GM21619 (cell line): ENCODE results near the gene CAGE1.
A peak's percentile ranks its signal among the peaks of the same experiment; 100 is the strongest.

Experiments used
- ATAC-seq: cut with Tn5 transposase; IDR thresholded peaks from one replicate; pipeline ENCODE4 v1.9.1; 2021; ENCODE audit not compliant: unreplicated experiment

The CAGE1 gene

DNA sequence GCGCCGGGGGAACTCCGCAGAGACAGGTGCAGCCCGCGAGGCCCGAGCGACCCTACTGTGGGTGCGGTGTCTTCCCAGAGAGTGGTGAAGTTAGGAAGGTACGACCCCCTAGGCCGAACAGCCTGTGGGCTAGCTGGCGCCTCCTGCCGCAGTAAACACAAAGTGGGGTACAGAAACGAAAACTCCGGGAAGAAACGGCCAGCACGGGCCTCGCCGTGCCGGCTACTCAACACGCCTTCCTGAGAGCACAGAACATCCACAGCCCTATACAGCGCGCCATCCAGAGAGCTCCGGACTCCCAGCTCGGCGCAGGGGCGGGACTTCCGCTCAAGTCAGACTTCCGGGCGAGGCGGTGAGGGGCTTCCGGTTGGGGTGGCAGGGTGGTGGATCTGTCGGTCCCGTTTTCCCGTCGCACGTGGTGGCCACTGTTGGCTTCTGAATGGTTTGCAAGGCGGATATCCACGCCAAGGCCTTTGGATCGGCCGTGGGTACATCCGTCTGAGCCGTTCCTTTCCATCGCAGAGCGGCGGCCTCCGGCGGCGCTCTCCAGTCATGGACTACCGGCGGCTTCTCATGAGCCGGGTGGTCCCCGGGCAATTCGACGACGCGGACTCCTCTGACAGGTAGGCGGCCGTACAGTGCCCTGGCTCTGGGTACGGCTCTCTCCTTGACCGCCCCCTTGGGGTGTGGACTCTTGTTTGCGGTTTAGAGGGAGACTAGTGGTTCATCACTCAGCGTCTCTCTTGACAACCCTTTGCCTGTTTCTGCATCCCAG lies at the start of gene CAGE1, which contains the start of gene RIOK1:
CAGE1 (minus strand) TSS at position 292 of the 775 bp plus-strand sequence. CDS start 2,569 bp downstream, outside the sequence.
RIOK1 (plus strand) TSS at position 358 of the 775 bp plus-strand sequence; CDS start at position 553, 195 bp downstream.
- ATAC-seq = peak; percentile 96

DNA sequence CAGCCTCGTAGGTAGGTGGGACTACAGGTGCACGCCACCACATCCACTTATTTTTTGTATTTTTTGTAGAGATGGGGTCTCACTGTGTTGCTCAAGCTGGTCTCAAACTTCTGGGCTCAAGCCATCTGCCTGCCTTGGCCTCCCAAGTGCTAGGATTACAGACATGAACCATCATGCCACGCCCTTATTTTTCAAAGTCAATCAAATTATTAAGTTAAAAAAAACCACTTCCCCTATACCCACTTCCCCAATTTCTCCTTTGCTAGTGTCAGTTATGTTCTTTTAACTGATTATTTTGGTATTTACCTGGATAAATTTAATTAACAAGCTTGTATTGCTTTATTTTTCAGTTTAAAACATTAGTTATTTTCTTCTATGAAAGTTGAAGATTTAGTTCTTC lies 49.7 kb upstream of the CAGE1 start:
- no peak for ATAC-seq

DNA sequence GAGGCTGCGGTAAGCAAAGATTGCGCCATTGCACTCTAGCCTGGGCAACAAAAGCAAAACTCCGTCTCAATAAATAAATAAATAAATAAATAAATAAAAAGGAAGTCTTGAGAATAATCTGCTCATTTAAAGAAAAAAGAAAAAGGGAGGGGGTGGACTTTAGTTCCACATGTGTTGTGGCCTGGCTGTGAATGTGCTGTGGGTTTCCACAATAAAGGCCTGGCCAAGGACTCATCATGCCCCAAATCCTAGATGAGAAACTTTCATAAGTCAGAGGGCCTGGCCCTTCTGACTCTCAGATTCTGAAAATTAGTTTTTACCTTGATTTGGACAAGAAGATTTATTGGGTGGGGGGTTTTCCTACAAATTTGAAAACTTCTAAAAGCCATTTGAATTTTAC lies 48.5 kb upstream of the CAGE1 start:
- no peak for ATAC-seq

DNA sequence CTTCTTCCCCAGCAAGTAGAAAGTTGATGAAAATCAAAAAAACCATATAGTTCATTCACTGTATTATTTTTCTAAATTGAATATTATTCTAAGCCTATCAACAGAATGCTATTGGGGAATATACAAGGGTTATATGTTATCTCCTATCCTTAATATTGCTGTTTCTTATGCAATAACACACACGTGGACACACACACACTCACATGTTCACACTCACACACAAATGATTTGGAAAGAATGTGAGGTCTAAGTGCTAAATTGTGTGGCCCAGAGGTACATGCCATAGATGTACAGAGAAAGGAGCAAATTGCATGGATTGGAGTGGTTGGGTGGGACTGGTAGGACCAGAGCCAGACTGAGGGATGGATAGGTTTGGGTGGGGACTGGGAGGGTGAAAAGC lies 45.1 kb upstream of the CAGE1 start:
- no peak for ATAC-seq

DNA sequence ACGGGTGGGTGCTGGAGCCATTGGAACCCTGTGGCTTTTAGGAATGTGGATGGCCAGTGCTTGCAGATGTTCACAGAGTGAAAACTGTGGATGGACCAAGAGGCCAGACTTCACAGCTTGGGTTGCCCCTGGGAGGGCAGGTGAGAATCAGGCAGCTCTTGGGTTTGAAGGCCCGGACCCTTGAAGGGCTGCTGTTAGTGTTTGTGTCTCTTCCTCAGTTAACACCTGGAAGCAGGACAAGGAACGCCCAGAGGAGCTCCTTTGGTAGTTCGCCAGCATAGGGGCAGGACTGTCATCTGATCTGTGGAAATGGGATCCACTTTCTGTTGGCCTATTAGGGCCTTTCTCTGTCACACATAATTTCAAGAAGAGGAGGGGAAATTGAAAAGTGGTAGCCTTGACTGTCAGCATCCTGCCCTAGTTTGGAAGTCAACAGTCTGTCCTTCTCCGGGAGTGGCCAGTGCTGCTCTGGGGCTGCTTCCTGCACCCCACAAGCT lies 43.6 kb upstream of the CAGE1 start:
- no peak for ATAC-seq

DNA sequence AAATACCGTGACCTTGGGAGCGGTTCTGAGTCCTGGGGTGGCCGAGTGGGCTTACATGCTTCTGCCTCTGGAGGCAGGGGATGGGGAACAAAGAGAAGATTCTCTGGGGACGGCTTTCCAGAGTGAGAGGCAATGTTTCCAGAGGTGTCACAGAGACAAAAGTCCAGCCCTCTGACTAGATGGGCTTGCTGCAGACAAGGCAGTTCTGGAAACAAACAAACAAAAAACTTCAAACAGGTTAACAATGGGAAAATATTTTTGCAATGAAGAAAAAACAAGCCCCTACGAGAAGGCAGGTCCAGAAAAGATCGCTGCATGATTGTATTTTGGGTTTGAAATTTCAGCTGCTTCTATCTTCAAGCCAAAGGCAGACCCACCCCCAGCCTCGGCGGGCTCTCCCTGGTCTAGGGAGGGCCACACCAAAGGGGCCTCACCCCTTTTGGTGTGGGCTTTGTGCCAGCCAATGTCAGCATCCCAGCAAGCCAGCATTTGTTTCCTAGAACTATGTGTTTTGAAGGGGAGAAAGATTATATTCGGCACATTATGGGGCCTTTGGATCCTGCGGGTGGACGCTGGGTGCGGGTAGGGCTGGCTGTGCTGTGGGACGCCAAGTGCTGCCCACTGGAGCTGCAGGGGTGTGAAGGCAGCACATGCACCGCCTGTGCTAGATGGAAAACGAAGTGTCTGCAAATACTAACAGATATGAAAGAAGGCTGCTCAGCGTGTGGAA lies 43.0 kb upstream of the CAGE1 start:
- no peak for ATAC-seq

DNA sequence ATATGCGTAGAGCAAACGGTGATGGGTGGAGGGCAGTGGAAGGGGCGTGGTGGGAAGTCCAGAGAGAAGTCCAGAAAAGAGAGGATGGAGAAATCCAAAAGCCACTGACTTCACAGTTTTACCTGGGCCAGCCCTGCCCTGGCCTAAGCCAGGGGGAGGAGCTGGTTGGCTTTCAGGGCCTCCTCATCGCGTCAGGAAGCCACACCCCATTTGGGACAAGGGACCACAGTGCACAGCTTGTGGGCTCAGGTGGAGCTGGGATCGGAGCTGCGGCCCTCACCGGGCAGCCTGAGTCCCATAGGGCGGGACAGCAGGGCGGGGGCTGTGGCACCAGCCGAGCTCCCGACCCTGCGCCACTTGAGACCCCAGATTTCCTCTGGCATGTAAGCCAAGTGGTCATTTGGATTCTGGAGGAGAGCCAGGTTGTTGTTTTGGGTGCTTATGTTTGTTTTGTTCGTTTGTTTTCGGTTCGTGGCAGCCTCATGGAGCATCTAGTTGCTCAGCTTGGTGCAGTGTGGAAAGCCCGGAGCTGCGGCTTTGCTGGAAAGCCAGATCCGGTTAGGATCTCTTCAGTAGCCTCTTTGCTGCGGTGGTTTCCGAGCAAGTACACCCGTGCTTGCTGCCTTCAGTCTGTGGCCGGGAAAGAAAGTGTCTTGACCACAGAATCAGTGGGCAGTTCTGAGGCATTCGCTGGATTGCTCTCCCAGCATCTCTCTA lies 42.3 kb upstream of the CAGE1 start:
- ATAC-seq = no peak

DNA sequence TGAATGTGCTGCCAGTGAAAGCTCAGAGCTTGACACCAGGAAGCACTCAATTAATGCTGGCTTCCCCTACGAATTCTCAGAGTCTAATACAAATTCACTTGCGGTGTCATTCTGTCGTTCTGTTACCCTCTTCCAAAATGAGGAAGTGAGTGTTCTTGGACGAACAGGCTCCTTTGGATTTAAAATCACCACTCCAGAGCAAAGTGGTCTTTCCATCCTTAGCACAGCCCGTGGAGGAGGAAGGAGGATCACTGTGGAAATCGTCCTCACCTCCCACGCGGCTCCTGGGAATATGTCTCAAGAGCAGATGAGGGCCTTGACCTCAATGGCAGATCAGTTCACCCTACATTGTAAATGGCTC lies 41.8 kb upstream of the CAGE1 start:
- ATAC-seq = no peak

DNA sequence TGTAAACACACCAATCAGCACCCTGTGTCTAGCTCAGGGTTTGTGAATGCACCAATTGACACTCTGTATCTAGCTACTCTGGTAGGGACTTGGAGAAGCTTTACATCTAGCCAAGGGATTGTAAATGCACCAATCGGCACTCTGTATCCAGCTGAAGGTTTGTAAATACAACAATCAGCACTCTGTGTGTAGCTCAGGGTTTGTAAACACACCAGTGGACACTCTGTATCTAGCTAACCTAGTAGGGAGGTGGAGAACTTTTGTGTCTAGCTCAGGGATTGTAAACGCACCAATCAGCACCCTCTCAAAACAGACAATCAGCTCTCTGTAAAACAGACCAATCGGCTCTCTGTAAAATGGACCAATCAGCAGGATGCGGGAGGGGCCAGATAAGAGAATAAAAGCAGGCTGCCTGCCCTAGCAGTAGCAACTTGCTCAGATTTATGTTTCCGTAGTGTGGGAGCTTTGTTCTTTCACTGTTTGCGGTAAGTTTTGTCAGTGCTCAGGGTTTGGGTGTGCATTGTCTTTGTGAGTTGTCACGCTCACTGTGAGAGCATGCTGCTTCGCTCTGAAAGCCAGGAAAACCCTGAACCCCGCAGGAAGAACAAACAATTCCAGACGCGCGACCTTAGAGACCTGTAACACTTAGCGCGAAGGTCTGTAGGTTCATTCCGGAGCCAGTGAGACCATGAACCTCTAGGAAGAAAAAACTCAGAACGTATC lies 37.1 kb upstream of the CAGE1 start:
- ATAC-seq = no peak

DNA sequence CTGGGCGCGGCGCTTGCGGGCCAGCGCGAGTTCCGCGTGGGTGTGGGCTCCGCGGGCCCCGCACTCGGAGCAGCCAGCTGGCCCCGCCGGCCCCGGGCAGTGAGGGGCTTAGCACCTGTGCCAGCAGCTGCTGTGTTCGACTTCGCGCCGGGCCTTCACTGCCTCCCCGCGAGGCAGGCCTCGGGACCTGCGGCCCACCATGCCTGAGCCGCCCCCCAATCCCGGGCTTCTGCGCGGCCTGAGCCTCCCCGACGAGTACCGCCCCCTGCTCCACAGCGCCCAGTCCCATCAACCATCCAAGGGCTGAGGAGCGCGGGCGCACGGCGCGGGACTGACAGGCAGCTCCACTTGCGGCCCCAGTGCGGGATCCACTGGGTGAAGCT lies 36.3 kb upstream of the CAGE1 start:
- ATAC-seq = no peak

DNA sequence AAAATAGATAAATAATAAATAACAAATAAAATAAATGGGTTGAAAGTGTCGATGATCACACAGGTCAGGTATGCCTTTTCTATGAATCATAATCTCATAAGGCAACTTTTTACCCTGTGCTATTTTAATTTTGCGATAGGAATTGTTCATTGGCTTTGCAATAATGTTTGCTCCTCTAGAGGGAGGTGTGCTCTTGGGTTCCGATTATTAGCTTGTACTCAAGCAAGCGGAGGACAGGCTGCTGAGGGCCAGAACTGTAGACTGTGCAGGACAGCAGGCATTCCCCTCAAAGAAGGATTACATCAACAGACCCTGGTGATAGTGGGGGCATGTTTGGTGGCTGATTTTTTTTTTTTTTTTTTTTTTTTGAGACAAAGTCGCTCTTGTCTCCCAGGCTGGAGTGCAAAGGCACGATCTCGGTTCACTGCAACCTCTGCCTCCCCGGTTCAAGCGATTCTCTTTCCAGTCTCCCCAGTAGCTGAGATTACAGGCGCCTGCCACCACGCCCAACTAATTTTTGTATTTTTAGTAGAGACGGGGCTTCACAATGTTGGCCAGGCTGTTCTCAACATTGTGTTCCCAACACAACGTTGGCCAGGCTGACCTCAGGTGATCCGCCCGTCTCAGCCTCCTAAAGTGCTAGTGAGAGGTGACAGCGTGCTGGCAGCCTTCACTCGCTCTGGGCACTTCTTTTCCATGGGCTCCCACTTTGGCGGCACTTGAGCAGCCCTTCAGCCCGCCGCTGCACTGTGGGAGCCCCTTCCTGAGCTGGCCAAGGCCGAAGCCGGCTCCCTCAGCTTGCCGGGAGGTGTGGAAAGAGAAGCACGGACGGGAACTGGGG lies 35.6 kb upstream of the CAGE1 start:
- no peak for ATAC-seq

DNA sequence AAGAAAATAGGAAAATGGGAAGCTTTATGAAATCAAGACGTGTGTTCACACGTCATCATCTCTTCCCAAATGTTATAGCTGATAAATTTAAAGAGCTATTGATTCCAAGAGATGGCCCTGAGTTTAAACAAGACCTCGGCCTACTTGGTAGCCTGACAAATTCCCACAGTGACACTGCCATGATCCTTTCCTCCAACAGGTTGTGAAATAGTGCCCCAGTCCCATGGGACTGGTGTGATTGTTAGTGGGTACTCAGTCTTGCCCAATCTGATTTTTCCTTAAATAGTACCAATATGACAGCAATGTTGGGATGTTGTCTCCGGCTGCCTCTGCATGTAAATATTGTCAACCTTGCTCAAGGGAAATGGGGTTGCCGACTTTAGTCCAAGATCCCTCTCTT lies 34.5 kb upstream of the CAGE1 start:
- ATAC-seq = no peak

DNA sequence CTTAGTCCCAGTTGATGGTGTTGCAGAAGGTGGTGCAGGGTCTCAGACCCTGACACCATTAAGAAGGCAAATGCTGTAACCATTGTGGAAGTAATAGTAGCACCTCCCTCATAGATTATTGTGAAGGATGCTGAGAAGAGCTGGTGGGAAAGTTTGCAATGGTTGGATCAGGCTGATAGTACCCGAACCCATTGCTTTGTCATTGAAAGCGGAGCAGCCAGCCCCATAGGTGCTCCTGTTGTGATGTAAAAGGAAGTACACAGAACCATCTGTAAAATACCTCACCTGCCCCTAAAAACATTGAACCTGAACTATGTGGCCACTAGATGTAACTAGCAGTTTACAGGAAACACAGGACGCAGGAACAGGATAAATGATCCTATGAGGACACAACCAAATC lies 31.5 kb upstream of the CAGE1 start:
- ATAC-seq = no peak

DNA sequence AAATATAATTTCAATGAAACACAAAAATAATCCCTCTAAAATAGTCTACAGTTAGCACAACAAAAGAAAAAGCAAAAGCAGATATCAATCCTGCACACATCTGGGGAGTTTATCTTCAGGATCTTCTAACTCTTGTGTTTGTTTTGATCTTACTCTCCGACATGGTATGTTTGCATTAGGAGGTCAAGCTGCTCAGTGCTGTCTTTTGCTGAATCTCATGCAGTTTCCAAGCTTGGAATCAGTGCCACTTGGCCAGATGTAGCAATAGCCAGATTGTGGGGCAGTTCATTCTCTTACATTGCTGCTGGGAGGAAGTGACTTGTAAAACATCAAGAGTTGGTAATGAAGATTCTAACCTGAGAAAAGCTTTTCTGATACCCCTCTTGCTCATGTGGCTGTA lies 29.5 kb upstream of the CAGE1 start:
- ATAC-seq = no peak

DNA sequence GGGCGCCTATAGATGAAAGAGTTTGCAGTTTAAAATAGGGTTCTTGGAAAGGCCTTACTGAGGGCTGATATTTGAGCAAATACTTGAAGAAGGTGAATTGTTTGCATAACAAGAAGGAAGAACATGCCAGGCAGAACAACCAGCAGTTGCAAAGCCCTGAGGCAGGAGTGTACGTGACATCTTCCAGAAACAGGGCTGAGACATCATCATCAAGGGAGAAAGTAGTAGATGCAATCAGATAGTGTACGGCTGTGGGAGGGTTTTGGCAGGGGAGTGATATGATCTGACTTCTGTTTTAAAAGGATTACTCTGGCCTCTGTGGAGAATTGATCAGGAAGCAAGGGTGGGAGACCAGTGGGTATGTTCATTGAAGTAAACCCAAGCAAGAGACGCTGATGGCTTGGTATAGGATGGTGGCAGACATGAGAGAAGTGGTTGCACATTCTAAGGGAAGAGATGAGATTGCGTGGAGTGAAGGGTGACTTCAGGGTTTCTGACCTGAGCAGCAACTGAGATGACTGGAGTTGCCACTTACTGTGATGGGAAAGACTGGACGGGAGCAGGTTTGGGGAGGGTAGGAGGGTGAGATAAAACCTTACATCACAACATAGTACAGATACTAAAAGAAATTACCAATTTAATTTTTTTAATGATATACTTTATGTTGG lies 28.8 kb upstream of the CAGE1 start:
- ATAC-seq = no peak

DNA sequence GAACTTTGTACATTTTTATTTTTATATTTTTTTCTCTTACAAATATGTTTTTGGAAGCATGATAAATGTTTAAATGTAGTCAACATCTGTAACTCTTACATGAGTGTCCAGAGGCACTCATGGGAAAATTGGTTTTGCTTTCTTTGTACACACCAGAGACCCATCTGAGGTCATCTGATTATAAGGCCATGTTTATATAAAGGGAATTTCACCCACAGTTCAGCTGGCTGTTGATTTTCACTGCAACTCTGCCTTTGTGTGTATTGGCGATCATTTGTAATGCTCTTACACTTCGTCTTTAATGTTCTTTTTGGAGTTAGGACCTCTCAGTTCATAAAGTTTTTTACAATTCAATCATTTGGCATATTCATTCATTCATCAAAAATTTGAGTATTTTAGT lies 28.1 kb upstream of the CAGE1 start:
- ATAC-seq = no peak

DNA sequence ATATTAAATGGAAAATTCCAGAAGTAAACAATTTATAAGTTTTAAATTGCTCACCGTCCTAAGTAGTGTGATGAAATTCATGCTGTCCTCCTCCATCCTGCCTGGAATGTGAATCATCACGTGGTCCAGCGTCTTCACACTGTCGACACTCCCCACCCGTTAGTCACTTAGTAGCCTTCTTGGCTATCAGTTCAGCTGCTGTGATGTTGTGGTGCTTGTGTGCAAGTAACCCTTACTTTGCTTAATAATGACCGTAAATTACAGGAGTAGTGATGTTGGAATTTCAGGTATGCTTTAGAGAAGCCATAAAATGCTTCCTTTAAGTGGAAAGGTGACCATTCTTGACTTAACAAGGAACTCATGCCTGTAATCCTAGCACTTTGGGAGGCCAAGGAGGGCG lies 25.3 kb upstream of the CAGE1 start:
- no peak for ATAC-seq

DNA sequence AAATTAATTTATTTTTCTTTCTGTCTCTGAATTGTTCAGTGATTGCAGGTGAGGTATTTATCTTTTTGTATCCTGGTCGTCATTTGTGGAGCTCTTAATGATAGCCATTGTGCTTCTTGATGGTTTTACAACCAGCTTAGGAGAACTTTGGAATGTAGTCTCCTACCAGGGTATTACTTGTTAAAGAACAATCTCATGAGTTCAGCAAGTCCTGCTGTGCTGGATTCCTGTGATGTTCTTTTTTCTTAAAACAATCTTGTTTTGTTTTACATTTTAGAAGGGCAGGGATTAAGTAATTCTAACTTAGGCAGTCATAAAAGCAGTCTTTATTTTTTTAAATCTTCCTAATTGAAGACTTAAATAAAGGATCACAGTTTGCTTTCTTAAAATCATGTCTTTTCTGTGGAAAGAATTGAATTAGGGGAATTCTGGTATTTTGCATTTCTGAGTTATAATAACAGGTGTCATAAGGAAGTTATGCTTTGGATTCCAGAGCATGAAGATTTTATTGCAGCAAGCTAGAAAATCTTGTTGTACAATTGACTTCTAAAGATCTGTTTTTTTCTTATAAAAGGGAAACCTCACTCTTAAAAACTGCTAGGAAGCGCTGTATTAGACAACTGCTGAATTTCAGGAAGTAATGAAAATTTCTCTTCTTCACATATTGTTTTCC lies 23.7 kb upstream of the CAGE1 start:
- ATAC-seq = no peak

DNA sequence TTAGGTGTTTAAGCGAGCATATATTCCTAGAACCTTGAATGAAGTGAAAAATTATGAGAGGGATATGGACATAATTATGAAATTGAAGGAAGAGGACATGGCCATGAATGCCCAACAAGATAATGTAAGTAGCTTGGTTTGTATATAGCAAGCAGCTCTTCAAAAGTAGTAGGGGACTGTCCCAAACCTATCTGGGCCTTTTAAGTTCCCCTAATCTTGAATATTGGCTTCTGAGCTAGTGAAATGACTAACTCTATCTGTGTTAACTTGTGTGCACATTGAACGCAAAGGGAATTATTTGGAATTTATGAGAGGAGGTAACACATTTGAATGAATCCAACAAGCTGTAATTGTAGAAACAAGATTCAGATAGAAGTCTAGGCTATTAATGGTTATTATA lies 21.8 kb upstream of the CAGE1 start:
- no peak for ATAC-seq
